GM21528 (cell line): ENCODE data around the gene CBFA2T3.

Experiments used
- ATAC-seq: cut with Tn5 transposase; IDR thresholded peaks from one replicate; pipeline ENCODE4 v1.9.1; 2021; ENCODE audit warnings: mild to moderate bottlenecking, moderate library complexity; ENCODE audit not compliant: unreplicated experiment, low FRiP score

CBFA2T3 gene

GRCh38 chr16:88913001-88913612 is 63.9 kb downstream of the CBFA2T3 start:
- ATAC-seq: no peak

DNA sequence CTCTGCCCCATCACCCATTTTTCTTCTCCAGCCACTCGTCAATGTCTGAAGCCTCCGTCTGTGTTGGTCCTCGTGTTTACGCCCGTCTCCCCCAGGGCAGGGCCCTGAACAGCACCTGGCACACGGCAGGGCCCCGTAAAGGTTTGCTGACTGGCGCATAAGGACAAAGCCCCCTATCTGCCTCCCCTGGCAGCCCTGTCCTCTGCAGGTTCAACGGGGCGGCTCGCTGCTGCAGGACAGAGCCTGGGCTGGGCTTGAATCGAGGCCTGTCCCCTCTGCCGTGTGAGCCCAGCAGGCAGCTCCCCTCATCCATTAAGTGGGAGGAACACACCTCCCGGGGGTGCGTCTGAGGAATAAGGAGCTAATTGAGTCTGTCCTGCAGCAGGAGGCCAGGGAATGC is 64.5 kb downstream of the CBFA2T3 start:
- no peak for ATAC-seq

DNA sequence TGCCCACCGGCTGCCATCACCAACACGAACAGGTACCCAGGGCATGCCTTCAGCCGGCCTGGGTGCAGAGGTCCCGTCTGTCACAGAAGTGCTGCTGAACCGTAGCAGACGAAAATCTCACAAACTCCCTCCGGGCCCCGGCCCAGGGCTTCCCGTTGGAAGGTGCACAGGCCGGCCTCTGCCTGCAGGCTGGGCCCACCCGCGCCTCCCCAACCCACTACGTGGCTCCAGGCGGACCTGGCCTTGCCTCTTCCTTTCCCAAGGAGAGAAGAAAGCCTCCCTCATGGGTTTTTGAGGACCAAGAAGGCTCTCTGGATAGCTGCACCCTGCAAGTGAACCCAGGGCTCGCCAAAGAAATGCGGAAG is 65.1 kb downstream of the CBFA2T3 start:
- ATAC-seq: no peak

DNA sequence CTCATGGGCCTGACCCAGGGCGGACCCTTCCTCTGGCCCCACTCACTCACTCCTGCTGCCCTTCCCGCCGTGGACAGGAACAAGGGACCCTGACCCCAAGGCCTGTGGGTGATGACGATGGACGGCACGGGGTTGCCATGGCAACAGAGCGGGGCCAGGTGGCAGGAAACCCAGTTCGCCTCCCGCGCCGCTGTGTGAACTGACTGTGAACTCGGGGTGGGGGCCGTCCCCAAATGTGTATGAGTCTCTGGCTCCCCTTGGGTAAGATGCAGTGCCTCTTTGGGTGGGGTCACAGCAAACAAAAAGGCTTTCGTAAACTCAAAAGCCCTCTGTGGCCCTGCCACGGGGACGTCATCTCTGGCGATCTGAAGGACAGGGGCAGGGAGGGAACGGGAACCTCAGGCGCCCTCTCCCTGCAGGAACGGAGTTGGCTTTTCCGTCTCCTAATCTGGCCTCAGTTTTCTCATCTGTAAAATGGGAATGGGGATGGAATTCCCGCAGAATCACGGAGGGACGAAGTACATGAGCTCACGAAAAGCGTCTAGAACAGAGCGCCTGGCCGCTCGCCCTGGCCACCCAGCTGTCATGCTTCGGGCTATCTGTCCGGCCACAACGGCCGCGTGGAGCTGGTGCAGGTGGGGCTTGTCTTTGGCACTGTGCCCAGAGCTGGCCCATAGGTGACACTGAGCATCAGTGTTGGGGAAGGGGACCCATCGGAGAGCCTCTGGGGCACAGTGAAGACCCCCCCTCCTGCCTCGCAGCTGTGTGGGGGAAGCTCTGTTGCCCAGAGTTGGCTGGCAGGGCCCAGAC is 65.7 kb downstream of the CBFA2T3 start:
- ATAC-seq: no peak

DNA sequence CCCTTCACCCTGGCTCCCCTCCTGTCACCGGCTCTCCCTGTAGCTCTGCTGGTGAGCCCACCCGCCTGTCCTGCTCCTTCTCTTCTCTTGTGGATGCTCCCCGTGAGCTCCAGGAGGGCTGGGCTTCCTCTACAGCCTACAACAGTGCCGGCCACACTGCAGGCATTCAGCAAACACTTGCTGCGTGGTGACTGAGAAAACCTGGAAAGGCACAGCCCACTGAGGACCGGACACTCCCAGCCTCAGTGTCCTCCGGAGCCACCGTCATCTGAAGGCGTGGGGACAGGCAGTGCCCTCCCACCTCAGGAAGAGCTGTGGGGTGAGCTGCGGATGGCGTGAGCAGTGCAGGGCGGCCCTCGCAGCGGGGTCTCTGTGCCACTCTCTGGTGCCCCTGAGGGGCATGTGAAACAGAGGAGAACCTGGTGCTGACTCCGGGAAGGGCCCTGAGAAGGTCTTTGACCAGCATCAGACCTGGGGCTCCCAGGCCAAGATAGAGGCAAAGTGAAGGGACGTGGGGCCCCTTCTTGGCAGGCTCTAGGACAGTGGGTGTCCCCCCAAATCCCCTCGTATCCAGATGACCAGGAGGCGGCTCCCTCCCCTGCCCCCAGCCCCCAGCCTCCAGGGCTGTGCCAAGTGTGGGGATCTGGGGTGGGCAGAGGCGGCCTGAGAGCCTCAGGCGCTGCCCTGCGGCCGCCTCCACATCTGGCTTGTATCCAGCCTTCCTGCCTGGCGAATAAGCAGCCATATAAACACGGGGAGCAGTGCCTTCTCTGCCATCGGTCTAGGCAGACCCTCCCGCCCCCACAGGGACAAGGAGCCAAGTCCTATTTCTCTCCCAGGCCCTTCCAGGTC is 66.5 kb downstream of the CBFA2T3 start:
- no peak for ATAC-seq

GRCh38 chr16:88909431-88910210 is 67.4 kb downstream of the CBFA2T3 start:
- no peak for ATAC-seq

- ATAC-seq: no peak
Observed at GRCh38 chr16:88908307-88908706, 68.7 kb downstream of the CBFA2T3 start.

GRCh38 chr16:88907768-88908167 is 69.2 kb downstream of the CBFA2T3 start:
- no peak for ATAC-seq

GRCh38 chr16:88906535-88907105 is 70.4 kb downstream of the CBFA2T3 start:
- no peak for ATAC-seq

GRCh38 chr16:88906020-88906419 is 71.0 kb downstream of the CBFA2T3 start:
- ATAC-seq: no peak

DNA sequence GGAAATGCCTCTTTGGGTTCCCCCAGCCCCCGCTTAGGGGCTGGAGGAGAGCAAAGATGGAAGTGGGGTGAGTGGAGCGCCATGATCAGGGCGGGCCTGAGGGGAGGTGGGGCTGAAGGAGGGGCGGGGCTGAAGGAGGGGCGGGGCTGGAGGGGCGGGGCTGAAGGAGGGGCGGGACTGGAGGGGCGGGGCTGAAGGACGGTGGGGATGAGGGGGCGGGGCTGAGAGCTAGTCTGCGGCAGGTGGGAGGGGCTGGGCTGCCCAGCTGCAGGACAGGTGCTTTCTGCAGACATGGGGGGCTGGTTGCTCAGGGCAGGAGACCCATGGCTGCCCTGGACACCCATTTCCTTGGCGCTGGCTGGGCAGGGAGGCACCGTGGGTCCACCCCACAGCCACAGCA is 71.4 kb downstream of the CBFA2T3 start:
- ATAC-seq: no peak

DNA sequence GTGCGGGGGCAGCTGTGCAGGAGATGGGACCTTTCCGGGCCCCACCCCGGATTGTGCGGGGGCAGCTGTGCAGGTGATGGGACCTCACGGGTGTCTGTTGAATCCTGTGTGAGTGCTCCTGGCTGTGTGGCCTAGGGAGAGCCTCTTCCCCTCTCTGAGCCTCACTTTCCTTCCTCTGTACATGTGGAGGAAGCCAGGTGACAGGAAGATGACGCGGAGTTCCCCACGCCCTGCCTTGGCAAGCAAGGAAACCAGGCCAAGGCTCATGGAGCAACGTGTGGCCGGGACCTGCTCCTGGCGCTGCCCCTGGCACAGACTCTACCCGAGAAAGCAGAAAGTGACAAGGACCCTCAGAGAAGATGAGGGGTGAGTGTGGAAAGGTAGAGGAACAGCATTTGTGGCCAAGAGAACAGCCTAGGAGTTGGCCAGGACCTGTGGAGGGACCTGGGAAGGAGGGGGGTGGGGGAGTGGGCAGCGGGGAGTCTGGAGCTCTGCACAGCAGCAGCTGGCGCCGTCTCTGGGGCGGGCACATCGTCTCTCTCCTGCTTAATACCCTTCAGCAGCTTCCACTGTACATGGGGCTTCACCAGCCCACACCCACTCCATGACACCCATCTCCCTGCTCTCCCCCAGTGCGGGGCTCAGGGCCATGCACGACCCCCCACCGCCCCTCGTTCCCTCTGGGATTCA is 72.2 kb downstream of the CBFA2T3 start:
- ATAC-seq: no peak

DNA sequence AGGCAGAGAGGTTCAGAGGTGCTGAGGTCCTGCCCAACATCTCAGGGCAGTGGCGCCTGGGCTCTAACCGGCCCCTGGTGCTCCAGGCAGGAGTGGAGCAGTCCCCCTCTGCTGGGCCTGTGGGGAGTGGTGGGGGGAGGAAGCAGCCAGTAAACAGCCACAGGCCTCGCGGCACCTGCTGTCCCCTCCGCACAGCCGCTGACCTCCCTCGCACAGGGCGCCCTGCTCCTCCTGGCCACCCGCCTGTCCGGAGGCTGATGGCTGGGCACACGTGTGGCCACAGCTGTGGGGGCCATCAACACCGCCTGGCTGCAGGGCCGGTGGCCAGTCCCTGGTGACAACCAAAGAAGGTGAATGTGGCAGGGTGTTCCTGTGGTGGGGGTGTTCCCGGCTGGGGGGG is 73.7 kb downstream of the CBFA2T3 start:
- ATAC-seq: no peak

DNA sequence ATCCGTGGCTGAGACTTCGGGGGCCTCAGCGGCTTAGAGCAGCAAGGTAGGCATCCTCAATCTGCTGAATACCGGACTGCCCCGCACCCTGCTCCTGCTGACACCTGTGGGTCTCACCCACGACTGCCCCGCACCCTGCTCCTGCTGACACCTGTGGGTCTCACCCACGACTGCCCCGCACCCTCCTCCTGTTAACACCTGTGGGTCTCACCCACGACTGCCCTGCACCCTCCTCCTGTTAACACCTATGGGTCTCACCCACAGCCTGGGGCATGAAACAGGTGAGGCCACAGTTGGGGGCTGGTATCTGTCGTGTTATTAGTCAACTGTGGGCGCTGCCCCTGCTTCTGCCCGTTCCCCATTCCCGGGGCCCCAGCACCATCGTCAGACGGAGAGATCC is 74.3 kb downstream of the CBFA2T3 start:
- ATAC-seq: no peak

- ATAC-seq: no peak
Observed at GRCh38 chr16:88901718-88902337, 75.2 kb downstream of the CBFA2T3 start.

GRCh38 chr16:88900662-88901052 is 76.3 kb downstream of the CBFA2T3 start:
- no peak for ATAC-seq

DNA sequence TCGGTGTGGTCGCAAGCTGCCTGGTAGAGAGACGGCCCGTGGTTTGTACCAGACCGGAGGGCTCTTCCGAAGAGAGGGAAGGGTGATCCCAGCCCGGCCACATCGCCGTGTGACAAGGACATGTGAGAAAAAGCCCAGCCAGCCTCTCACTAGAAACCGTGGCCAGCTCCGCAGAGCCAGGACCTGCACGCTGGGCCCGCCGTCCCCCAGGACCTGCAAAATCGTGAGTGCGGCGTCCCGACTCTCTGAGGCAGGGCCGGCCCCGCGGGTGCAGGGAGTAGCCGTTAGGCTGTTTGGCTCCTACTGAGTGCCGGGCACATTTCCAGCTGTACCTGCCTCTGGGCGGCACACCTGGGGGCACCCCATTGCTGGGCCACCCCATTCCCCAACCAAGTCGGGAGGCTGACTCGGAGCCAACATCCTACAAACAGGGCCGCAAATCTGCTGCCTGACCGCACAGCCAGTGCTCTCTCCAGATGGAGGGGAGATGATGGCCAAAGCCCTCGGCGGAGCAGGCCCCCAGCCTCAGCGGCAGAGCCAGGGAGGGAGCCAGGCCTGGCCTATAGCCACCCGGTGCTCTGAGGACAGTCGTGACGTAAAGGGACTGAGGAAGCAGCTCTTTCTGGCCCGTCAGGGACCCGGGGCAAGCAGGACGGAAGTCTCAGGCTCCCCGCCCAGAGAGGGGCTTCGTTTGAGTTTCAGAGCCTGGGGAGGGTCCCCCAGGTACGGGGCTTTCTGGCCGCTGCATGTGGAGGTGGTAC is 76.9 kb downstream of the CBFA2T3 start:
- ATAC-seq: no peak

DNA sequence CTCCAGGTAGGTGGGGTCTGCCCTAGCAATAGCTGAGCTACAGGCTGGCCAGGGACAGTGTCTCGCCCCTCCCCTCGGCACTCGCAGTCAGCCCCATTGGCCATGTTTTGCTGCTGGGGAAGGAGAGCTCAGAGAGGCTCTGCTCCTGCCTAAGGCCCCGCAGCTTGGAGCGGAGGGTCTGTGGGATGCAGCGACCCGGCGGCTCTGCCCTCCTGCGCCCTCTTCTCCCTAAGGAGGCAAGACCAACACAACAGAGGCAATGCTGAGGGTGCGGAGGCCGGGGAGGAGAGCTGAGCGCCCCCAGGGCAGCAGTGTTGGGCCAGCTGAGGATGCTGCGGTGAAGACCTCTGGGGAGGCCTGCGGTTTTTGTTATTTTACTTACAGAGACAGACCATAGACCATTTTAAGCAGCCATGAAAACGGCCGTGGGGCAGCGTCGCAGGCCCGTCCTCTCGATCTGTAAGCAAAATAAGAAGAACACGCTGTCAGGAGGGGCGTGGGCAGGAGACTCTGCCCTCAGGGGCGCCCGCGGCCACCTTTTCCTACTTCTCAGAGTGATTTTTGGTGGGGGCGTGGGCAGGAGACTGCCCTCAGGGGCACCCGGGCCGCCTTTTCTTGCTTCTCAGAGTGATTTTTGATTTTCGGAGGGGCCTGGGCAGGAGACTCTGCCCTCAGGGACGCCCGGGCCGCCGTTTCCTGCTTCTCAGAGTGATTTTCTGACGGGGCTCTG is 79.1 kb downstream of the CBFA2T3 start:
- no peak for ATAC-seq
